GM18873 (cell line): Measurements from ENCODE around the gene CLPTM1L.
A peak's percentile ranks its signal among the peaks of the same experiment; 100 is the strongest.

Experiments used
- ATAC-seq: cut with Tn5 transposase; IDR thresholded peaks from one replicate; pipeline ENCODE4 v1.9.1; 2021; ENCODE audit warnings: mild to moderate bottlenecking, moderate library complexity, moderate number of reproducible peaks; ENCODE audit not compliant: unreplicated experiment, low FRiP score

CLPTM1L gene

GRCh38 chr5:1344975-1345838 is at the start of gene CLPTM1L:
CLPTM1L (minus strand) TSS chr5:1345099; CDS start chr5:1344841, 258 bp downstream.
- ATAC-seq, result peak; percentile 71

DNA sequence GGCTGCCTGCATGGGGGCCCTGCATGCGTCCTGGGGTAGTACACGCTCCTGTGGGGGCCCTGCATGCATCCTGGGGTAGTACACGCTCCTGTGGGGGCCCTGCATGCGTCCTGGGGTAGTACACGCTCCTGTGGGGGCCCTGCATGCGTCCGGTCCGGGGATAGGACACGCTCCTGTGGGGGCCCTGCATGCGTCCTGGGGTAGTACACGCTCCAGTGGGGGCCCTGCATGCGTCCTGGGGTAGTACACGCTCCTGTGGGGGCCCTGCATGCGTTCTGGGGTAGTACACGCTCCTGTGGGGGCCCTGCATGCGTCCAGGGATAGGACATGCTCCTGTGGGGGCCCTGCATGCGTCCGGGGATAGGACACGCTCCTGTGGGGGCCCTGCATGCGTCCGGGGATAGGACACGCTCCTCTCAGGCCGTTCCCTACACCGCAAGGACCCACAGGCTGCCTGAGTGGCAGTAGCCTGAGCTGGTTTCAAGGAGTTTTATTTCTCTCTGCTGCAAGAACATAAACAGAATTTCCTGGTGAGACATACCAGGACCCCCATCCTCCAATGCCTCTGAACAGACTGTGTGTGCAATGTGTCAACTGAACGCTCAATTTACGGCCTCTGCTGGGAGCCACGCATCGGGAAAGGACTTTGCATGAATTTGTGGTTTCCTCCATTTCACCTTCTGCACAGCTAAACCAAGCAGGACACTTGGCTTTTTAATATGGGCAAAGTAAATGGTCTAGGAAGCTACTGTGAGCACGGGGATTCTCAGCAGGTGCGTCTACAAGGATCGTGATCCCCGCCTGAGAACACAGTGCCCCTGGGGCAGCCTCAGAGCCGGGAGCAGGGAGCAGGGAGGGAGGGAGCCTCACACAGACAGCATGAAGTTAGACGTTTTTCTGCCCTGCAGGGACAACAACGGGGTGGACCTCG is 48.9 kb upstream of the CLPTM1L start:
- ATAC-seq, result no peak

DNA sequence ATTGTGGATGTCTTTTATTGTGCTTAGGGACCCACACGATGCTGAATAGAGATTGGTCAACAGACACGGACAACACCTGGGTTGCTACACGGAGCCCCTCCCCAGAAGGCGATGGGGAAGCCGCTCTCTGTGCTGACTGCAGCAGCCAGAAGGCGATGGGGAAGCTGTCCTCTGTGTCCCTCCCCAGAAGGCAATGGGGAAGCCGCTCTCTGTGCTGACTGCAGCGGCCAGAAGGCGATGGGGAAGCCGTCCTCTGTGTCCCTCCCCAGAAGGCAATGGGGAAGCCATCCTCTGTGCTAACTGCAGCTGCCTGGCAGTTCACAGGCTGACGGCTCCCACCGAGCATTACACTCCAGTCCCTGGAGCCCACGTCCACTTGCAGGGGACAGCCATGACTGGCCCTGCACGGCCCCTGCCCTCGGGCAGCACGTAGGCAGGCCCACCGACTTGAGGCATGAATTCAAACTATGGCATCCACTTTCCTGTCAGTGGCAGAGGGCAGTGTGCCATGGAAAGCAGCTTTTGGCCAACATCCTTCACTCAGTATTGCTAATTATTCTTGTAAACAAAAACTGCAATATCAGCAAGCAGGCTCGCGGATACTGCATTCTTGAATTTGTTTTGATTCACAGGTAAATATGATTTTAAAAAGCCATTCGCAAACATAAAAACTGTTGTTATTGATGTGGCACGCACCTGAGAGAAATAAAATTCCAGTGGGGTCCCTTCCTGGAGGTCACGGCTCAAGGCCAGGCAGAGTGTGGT is 48.1 kb upstream of the CLPTM1L start:
- ATAC-seq, result no peak

- no peak for ATAC-seq
Observed at GRCh38 chr5:1392261-1392660, 47.4 kb upstream of the CLPTM1L start.

GRCh38 chr5:1391691-1392090 is 46.8 kb upstream of the CLPTM1L start:
- no peak for ATAC-seq

DNA sequence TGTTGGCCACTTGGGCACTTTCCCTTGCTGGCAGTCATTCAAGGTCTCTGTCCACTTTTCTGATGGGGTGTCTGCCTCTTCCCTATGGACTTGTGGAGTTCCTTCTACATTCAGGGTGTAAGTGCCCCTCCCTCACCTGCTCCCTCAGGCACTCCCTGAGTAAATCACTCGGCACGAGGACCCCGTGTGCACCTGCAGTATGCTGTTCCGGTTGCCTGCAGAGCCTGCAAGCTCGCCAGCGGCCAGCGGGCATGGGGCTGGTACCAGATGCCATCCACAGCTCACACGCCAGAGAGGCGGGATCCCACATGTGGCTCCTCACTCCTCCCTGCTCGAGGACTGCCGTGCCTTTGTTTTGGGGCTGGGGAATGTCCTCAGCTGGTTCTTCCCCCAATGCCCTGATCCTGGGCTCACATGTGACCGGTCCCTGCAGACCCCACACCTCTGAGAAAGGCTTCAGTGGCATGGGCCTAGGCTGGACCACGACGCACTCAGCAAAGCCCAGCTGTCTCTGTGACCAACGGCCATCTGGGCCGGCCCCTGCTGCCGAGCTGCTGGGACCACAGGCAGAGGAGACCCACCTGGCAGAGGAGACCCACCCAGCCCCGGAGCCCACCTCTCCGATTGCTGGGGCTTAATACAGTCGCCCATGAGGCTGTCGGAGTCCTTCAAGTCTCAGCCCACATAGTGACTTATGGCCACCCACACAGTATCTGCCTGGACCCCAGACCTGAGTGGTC is 46.1 kb upstream of the CLPTM1L start:
- ATAC-seq, result no peak

GRCh38 chr5:1390333-1390732 is 45.4 kb upstream of the CLPTM1L start:
- ATAC-seq, result no peak

DNA sequence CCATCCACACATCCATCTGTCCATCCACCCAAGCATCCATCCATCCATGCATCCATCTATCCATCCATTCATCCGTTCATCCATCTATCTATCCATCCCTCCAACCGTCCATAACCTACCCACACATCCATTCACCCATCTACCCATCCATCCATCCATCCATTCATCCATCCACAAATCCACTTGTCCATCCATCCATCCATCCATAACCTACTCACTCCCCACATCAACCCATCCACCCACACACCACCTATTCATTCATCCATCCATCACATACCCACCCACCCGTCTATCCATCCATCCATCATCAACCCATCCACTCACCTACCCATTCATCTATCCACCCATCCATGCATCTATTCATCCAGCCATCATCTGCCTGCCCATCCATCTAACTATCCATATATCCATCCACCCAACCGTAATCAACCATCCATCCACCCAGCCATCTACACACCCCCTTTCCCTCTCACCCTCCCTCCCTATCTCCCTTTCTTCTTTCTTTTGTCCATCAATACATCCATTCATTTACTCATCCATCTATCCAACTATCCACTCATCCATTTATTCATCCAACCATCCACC is 43.6 kb upstream of the CLPTM1L start:
- no peak for ATAC-seq

GRCh38 chr5:1387876-1388275 is 43.0 kb upstream of the CLPTM1L start:
- no peak for ATAC-seq

DNA sequence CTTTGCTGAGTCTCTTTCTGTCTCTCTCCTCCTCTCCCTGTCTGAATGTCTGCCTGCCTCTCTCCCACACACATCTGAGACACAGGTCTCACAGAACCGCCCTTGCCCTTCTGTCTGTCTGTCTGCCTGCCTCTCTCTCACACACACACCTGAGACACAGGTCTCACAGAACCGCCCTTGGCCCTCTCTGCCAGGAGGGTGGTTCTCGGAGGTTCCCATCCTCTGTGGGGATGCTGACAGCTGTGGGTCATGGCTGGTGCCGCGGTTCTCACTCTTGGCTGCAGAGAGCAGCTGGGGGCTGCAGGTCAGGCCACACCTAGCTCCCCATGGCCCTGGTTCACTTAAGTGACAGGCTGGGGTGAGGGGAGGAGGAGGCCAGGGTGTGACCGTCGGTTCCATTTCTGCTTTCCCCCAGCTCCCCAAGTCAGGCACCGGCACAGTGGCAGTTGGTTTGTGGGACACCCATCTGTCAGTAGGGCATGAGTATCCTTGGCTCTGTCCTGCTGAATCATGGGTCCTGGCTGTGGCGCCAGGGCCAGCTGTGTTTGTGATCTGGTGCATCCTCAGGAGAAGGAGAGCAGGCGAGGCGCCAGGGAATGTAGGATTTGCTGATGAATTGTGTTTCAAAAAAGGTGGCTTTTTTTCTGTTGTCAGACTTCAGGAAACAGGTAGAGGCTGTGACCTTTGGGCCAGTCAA is 42.3 kb upstream of the CLPTM1L start:
- ATAC-seq, result no peak

GRCh38 chr5:1386274-1386717 is 41.4 kb upstream of the CLPTM1L start:
- ATAC-seq, result peak; percentile 16

DNA sequence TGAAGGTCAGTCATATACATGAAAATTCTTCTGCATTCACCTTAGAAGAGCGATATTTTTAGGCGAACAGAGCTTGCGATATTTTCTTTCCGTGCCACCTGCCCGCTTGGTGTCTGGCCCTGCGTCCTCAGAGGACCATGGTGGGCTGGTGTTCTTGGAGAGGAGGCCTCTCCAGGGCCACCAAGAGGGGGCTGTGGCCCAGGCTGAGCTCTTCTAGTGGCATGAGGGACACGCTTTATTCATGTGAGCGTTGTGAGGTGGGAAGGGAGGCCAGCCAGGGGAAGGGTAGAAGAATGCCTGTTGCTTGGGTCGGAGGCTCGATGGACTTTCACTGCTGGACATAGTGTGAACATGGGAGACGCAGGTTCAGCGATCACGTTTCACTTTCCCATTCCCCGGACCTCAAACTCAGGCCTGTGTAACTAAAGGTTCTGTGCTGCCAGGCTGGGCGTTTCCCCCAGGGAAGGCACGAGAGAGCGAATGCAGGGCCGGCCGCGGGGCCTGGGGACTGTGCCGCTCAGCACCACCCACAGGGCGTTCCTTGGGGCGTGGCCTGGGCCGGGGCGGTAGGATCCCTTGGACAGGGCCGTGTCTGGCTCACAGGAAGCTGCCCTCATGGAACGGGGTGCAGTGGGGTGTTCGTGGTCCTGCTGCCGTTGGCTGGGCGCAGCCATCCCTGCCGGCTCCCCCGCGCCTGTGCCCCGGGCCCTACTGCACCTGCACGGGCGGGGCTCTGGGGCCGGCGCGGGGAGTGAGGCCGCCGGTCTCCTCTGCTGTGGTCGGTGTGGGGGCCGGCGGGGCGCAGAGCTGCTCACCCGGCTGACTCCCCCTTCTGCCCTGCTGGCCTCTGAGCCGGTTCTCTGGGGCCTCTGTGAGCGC is 40.7 kb upstream of the CLPTM1L start:
- peak; percentile 65 for ATAC-seq

DNA sequence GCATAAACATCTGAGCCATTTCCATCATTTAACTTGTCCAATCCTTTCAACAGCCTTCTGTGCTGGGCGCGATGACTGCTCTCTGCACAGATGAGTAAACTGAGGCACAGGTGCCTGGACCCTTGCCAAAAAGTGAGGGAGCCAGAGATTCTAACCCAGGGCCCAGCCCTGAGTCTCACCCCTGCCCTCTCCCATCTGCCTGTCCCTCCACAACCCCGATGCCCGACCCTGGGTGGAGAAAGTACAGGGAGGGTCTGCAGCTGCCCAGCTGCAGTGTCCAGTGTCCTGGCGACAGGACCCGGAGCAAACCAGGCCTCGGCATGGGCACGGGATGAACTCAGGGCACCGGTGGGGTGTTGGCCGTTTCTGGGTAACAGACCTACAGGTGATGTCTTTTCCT is 39.6 kb upstream of the CLPTM1L start:
- ATAC-seq, result no peak

GRCh38 chr5:1383886-1384401 is 39.0 kb upstream of the CLPTM1L start:
- ATAC-seq, result no peak

DNA sequence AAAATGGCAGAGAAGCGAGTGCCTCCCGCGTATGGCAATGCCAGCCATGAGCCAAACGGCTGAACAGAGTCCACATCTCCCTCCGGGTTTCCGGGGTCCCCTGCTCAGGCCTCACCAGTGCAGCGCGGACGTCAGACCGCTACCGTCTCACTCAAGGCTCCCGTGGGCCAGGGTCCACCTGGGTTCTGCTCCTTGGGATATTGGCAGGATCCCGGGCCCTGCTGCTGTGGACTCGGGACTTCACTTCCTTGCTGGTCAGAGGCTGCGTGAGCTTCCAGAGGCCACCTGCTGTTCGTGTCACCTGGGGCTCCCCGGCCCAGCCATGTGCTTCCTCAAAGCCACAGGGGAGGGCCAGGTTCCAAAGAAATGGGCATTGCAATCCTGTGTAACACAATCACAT is 38.4 kb upstream of the CLPTM1L start:
- ATAC-seq, result no peak

DNA sequence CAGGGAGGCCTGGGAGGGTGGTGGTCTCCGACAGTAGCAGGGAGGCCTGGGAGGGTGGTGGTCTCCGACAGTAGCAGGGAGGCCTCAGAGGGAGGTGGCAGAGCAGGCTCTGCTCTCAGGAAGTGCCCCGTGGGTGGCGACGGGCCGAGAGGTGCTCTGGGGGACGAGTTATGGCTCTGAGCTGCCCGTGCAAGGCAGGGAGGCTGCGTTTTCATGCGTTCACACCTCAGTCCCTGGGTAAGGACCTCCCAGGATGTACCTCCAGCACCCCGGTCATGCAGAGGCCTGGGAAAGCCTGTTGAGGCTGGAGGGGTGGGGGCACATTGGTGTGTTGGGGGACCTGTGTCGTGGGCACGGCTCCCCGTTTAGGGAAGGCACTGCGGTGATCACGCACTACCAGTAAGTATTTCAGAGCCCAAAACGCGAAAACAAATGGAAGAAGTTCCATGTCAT is 37.4 kb upstream of the CLPTM1L start:
- no peak for ATAC-seq

GRCh38 chr5:1381370-1382247 is 36.7 kb upstream of the CLPTM1L start:
- no peak for ATAC-seq
